SH-SY5Y (cell line): ENCODE results near the gene FANCC.

Experiments
- GATA2 ChIP-seq: IDR thresholded peaks from 2 replicates; pipeline ENCODE4 v1.6.1; 2011; ENCODE audit warnings: mild to moderate bottlenecking, low read depth, low read length
- GATA3 ChIP-seq: IDR thresholded peaks from 2 replicates; pipeline ENCODE4 v1.6.1; 2011; ENCODE audit warnings: low read depth, mild to moderate bottlenecking, low read length, moderate library complexity

Gene FANCC

DNA sequence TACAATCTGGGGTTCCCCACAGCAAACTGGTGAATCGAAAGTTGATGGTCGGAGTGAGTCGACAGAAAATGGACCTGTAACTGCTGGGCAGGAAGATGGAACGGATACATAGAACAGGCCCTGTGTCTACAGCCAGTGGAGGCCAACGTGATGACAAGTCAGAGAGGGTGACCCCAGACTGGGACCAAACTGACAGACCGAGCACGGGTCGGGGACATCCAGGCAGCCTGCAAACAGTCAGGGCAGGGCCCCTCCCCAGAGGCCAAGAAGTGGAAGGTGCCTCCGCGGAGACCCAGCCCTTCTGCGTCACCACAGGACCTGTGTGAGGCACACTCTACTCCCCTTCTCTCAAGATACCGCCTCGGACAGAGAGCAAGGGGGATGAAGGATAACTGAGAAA lies 25.1 kb upstream of the FANCC start:
- TF ChIP-seq GATA2 (no peak), GATA3 (no peak)

DNA sequence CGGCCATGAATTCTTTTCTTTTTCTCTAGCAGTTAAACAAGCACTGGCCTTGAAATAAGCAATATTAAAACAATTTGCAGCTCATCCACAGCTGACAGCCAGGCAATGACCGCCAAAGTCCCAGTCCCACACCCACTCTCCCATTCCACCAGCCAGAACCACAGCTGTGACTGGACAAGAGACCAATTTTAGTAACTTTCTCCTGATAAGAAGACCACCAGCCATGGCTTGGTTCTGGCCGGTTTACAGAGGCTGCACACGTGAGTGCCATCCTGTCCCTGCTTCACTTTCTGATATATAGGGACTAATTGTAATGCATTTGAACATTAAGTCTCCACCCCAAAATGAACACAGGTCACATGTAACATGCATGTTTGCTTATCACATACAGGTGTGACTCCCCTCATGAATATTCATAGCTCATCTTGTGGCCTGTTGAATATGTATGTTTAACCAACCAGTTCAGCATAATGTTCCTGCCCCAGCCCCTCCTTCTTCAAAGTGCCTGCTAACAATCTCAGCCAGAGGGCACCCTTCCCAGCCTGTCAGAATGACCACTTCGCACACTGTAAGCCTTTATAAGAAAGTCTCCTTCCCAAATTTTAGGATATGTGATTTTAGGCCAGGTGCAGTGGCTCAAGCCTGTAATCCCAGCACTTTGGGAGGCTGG lies 23.9 kb upstream of the FANCC start:
- TF ChIP-seq GATA3, result no peak
- no peak for TF ChIP-seq GATA2

DNA sequence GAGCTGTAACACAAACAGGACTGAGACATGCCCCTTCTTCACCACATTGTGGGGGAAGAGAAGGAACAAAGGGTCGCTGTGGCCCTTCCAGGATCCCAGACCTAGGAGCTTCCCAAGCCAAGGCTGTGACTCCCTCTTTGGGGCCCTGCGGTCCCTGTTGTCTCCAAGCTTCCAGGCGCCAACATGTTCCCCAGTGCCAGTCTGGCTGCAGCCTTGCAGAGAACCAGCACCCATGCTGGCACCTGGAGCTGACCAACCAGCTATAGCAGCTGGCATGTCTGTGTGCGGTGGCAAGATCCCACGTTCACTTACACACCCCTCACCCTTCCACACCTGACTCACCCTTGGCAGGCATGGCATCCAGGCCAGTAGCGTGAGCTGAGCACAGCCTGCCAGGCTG lies 20.7 kb upstream of the FANCC start:
- TF ChIP-seq GATA2, result no peak

DNA sequence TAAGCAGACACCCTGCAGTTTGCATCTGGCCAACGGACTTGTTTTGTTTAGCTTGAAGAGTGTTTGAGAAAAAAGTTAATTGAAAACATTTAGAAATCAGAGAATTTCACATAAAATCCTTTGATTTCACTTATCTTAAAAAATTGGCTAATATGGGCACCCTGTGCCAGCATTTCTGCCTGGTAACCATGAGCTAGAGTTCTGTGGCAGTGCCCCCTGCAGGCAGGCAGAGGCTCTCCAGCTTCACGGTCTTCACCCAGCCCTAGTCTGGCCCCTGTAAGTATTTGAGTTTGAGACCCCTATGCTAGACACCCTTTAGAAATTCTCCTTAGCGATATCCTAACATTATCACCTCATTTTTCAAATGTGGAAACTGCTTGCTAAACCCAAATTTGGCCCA lies 18.8 kb upstream of the FANCC start:
- TF ChIP-seq GATA2, result no peak
- TF ChIP-seq GATA3, result no peak

DNA sequence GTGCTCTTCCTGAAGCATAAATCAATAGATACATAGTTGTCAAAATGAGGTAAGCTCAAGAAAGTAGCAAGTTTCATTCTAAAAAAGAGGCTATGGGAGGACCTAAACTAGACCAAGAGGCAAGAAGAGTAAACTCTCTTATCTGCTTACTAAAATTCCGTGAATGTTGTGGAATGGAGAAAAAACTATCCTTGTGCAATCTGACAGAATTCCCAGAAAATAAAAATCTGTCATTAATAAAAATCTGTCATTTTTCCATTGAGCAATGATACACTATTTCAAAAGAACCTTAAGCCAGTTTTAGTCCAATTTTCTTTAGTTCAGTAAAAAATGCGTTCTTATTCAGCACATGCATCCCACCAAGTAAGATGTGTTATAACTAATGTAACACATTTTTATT lies 15.9 kb upstream of the FANCC start:
- TF ChIP-seq GATA3 (no peak), GATA2 (no peak)

DNA sequence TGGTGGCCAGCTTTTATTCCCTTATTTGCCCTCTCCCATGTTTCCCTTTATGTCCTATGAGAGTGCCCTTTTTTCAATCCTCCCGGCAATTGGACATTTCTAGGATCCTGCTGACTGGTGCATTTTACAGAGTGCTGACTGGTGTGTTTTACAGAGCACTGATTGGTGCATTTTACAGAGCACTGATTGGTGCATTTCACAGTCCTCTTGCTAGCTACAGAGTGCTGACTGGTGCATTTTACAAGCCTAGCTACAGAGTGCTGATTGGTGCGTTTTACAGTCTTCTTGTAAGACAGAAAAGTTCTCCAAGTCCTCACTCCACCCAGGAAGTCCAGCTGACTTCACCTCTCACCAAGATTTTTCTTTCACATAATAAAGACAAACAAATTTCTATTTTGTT lies 15.4 kb upstream of the FANCC start:
- no peak for TF ChIP-seq GATA2
- no peak for TF ChIP-seq GATA3

DNA sequence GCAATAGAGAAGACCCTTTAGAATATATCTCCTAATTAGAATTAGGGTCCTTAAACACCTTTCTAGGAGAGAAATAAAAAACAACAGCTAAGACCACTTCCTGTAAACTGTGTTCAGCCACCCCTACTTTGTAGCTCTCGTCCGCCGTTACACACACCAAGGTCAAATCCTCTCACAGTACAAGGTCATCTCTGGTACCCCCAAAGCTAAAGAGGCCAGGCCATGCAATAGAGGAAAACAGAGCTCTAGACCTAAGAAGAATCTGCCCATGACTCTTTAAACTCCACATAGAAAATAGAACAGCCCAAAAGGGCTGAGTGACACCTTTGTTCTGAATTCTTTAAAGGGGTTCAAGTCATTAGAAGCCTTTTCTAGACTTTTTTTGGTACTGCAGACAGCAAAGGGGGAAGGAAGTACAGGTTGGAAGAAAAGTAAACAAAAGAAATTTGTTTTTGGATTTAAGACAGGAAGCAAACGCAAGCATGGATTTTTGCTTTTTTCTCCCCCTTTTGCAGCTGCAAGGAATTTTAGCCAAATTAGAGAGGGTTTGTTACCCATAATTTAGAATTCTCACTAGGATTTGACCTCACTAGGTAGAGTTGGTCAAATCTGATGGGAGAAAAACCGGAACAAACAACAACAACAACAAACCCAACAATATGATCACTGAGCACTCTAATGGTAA lies 13.4 kb upstream of the FANCC start:
- TF ChIP-seq GATA3 (no peak), GATA2 (no peak)

DNA sequence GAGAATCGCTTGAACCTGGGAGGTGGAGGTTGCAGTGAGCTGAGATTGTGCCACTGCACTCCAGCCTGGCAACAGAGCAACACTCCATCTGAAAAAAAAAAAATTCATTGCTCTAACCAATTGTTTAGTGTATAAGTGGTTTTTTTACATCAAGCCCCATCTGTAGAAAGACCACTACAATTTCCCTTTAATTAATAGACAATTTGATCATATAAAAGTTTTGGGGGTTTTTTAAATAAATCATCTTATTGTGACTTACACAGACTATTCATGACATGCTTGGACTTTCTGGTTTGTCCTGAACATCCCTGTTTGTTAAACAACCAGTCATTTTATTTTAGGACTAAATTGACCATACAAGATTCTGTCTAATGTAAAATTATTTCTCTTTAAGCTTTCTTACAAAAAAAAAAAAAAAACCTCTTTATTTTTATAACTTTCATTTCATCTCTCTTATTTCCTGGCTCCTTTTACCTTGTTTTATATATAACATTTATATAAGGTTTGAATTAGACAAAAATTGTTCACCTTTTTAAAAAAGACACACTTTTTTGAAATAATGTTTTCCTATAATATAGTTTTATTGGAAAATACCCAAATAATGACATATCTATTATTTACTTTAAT lies 9.8 kb upstream of the FANCC start:
- TF ChIP-seq GATA2 (no peak), GATA3 (no peak)

DNA sequence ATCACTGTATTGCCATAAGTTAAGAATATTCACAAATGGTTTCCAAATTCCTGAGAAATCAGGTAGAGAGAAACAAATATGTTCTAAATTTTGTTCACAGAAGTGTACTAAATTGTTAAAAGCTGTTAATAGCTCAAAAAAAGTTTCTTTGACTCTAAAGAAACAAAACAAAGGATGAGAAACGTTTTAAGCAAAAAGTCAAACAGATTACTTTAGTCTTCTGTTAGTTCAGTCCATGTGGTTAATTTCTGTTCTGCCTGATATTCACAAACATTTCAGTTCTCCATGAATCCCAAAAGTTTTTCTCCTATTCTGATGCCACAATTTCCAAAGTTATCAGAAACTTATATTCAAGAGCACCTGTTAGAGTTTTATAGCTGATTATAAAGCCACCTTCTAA lies 7.7 kb upstream of the FANCC start:
- TF ChIP-seq GATA3 (no peak), GATA2 (no peak)

DNA sequence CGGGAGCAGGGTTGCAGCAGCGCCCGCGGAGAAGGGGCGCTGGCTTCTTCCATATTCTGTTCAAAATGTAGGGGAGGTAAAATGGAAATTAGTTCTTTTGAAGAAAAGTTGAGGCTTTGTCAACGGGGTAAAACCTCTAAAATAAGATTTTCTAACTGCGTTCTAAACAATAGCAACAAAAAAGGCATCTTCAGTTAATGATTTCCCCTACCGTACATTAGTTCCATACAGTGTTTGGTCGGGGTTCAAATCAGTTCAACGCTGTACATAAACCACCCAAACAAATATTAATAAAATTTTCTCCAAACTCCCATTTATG lies 343 bp upstream of the FANCC start:
- TF ChIP-seq GATA2, result no peak
- no peak for TF ChIP-seq GATA3

DNA sequence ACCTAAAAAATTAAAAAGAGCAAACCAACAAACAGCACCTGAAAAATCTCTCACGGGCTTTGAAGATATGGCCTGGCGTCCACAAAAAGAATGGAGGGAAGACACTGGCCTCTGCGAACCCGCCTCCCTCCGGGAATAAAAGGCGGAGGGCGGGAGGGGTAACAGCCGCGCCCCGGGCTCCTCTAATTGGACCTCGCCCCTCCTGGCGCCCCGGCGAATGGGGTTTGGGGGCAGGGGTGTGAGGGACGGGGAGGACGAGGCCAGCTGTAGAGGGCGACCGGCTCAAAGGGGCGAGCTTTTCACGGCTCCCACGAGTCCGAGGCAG lies 753 bp downstream of the FANCC start:
- TF ChIP-seq GATA3 (no peak), GATA2 (no peak)

DNA sequence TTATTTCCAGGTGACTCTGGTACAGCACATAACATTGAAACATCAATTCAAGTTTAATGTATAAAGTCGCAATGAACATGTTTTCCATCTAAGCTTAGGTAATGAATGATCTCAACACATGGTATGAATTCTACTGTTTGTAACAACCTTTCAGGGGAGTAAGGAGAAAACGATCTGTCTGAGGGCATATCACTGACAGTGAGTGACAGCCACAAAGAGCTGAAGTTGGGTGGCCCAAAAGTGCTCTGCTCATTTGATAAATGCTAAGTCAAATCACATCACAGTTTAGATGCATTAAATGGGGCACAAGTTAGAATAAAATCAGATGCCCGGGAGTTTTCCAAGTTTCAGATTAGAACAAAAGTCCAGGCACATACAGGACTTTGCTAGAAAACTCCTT lies 1.2 kb downstream of the FANCC start:
- TF ChIP-seq GATA2 (no peak), GATA3 (no peak)

DNA sequence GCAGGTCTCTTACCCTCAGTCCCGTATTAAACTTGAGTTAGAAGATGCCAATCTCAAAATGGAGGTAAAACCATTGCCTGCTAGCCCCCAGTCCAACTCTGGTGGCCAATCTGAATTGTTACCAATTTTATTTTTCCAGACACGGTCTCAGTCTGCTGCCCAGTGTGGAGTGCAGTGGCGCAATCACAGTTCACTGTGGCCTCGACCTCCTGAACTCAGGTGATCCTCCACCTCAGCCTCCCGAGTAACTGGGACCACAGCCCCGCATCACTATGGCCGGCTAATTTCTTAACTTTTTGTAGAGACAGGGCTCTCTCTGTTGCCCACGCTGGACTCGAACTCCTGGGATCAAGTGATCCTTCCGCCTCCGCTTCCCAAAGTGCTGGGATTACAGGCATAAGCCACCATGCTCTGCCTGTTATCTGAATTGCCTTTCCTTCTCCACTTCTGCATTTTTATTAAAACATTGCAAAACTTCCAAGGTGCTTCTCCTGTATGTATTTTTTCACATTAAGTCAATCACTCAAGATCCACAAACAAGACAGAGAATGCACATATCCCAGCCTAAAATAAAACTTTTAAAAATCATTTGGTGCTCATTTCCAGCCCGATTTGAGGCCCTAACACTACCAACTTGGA lies 2.3 kb downstream of the FANCC start:
- no peak for TF ChIP-seq GATA2

DNA sequence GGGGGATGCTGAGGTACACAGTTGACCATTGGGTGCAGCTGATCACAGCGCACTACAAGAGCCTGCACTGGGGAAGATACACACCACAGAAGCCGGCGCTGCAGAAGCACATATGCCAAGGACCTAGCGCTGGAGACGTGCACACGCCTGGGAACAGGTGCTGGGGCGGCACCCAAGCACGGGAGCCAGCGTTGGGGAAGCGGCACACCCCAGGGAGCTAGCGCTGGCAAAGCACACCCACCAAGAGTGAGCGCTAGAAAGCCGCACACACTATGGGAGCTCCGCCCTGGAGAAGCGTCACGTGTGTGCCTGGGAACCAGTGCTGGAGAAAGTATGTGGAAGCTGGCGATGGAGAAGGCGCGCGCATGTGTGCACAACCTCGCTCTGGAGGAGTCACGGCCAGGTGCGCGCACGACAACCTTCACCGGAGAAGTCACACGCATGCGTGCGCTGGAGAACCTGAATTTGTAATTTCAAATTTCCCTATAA lies 4.5 kb downstream of the FANCC start:
- TF ChIP-seq GATA2, result no peak
- no peak for TF ChIP-seq GATA3

DNA sequence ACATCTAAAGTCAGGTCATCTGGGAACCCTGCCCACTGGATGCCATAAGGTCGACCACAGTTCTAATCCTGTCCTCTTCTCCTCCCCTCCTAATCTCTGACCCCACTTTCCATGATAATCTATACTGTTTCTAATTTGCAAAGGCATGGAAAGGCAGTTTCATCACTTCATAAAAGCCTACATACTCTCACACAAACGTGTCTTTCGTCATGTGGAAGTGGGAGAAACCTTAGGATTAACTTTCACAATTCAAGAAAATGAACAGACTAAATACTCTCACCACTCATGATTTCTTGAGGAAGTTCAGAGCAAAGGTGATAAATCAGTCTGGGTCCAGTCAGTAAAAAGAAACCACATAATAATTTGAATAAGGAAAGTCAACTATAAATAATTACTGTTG lies 5.5 kb downstream of the FANCC start:
- TF ChIP-seq GATA2 (no peak), GATA3 (no peak)
